IMR-90 (cell line): ENCODE results near the gene CLNK. TPM values are rescaled to one million over a fixed set of nuclear protein-coding genes. Genes with fewer than 3 reads are reported as not detected.

Experiments used
- ATAC-seq: fragments of 200-7000 bp; cut with Tn5 transposase; 2 replicates; pipeline ENCODE4 v1.9.1; 2020; ENCODE audit warnings: low read depth, mild to moderate bottlenecking, moderate library complexity
- BruUV-seq: library from RNA; stranded (reverse); fragments of 400-500 nt; replicated peaks from 2 replicates; lab custom pipeline; 2021; lab: Mats Ljungman, UMichigan
- CTCF ChIA-PET: fragments of 300-600 bp; formaldehyde crosslinking; extraction: SDS; loops from one replicate; lab custom pipeline; 2021; ENCODE audit warnings: antibody characterized with exemption; lab: Yijun Ruan, JAX
- POLR2A ChIA-PET: fragments of 300-600 bp; sonication (Branson Sonifier 250); formaldehyde crosslinking; loops from one replicate; lab custom pipeline; 2022; ENCODE audit warnings: antibody characterized with exemption; ENCODE audit not compliant: unreplicated experiment; lab: Charles Lee
- DNase-seq: peaks from one replicate; pipeline ENCODE4 v3.0.0; 2013
- H2AFZ ChIP-seq: replicated peaks from 2 replicates; pipeline ENCODE3; 2013; ENCODE audit warnings: low read length, mild to moderate bottlenecking; ENCODE audit not compliant: poor library complexity
- H2AK5ac ChIP-seq: 2 replicates; pipeline ENCODE4 v1.6.1; 2013; ENCODE audit warnings: low read depth, low read length, inconsistent platforms
- H2AK9ac ChIP-seq: replicated peaks from 2 replicates; pipeline ENCODE3; 2013; ENCODE audit warnings: mild to moderate bottlenecking, low read depth, low read length, moderate library complexity; ENCODE audit not compliant: poor library complexity
- H2BK120ac ChIP-seq: 2 replicates; pipeline ENCODE4 v1.6.1; 2013; ENCODE audit warnings: low read depth, low read length, inconsistent platforms
- H2BK15ac ChIP-seq: 3 replicates; pipeline ENCODE4 v1.6.1; 2013; ENCODE audit warnings: low read depth, low read length, inconsistent platforms
- H2BK20ac ChIP-seq: 2 replicates; pipeline ENCODE4 v1.6.1; 2013; ENCODE audit warnings: low read depth, mild to moderate bottlenecking, inconsistent platforms, low read length, moderate library complexity
- H2BK5ac ChIP-seq: 2 replicates; pipeline ENCODE4 v1.6.1; 2013; ENCODE audit warnings: mild to moderate bottlenecking, low read depth, low read length, inconsistent platforms; ENCODE audit not compliant: poor library complexity, severe bottlenecking
- H3K14ac ChIP-seq: replicated peaks from 2 replicates; pipeline ENCODE4 v1.6.1; 2013; ENCODE audit warnings: low read depth, low read length, inconsistent platforms
- H3K18ac ChIP-seq: 2 replicates; pipeline ENCODE4 v1.6.1; 2013; ENCODE audit warnings: low read depth, low read length, control low read depth
- H3K23ac ChIP-seq: 2 replicates; pipeline ENCODE4 v1.6.1; 2013; ENCODE audit warnings: low read depth, low read length, inconsistent platforms
- H3K27ac ChIP-seq: 2 replicates; pipeline ENCODE4 v1.5.1; 2013; ENCODE audit warnings: mild to moderate bottlenecking, control low read depth, low read length; ENCODE audit not compliant: insufficient read depth
- H3K27me3 ChIP-seq: 2 replicates; pipeline ENCODE4 v1.6.1; 2013; ENCODE audit warnings: low read length; ENCODE audit not compliant: control insufficient read depth, insufficient read depth
- H3K36me3 ChIP-seq: 2 replicates; pipeline ENCODE4 v1.6.1; 2013; ENCODE audit warnings: low read length, mixed read lengths; ENCODE audit not compliant: control insufficient read depth, insufficient read depth
- H3K4ac ChIP-seq: 2 replicates; pipeline ENCODE4 v1.6.1; 2013; ENCODE audit warnings: low read depth, low read length, inconsistent platforms
- H3K4me1 ChIP-seq: 2 replicates; pipeline ENCODE4 v1.6.1; 2013; ENCODE audit warnings: low read length, mixed read lengths; ENCODE audit not compliant: control insufficient read depth, insufficient read depth
- H3K4me2 ChIP-seq: 2 replicates; pipeline ENCODE4 v1.6.1; 2013; ENCODE audit warnings: low read depth, mild to moderate bottlenecking, control low read depth, low read length, moderate library complexity
- H3K4me3 ChIP-seq: 2 replicates; pipeline ENCODE4 v1.5.1; 2013; ENCODE audit warnings: low read depth, mild to moderate bottlenecking, control low read depth, low read length, moderate library complexity; ENCODE audit not compliant: insufficient read depth
- H3K56ac ChIP-seq: 2 replicates; pipeline ENCODE4 v1.6.1; 2013; ENCODE audit warnings: low read length, inconsistent platforms; ENCODE audit not compliant: insufficient read depth; ENCODE audit errors: extremely low read depth
- H3K79me1 ChIP-seq, 2 experiments: 2 replicates each; pipeline ENCODE4 v1.6.1; 2013; ENCODE audit warnings: low read length in 2 of 2, inconsistent platforms in 1 of 2, low read depth in 1 of 2
- H3K9ac ChIP-seq: 2 replicates; pipeline ENCODE4 v1.6.1; 2013; ENCODE audit warnings: low read depth, low read length, control low read depth
- H3K9me1 ChIP-seq: 2 replicates; pipeline ENCODE4 v1.6.1; 2013; ENCODE audit warnings: low read length, inconsistent platforms; ENCODE audit not compliant: insufficient read depth
- H3K9me3 ChIP-seq: 2 replicates; pipeline ENCODE4 v1.6.1; 2013; ENCODE audit warnings: low read length; ENCODE audit not compliant: control insufficient read depth, insufficient read depth
- H4K20me1 ChIP-seq: 2 replicates; pipeline ENCODE4 v1.6.1; 2013; ENCODE audit warnings: low read length, inconsistent platforms; ENCODE audit not compliant: insufficient read depth
- H4K5ac ChIP-seq: 2 replicates; pipeline ENCODE4 v1.6.1; 2013; ENCODE audit warnings: mild to moderate bottlenecking, low read depth, low read length, control low read depth
- H4K8ac ChIP-seq, 2 experiments: 2 replicates each; pipeline ENCODE4 v1.6.1; 2013; ENCODE audit warnings: low read depth in 2 of 2, low read length in 2 of 2, control low read depth in 1 of 2, inconsistent platforms in 1 of 2
- H4K91ac ChIP-seq: 2 replicates; pipeline ENCODE4 v1.6.1; 2013; ENCODE audit warnings: low read depth, low read length, inconsistent platforms; ENCODE audit not compliant: insufficient read depth
- BHLHE40 ChIP-seq: fragments of 150-350 bp; IDR thresholded peaks from 2 replicates; pipeline ENCODE4 v1.6.1; 2016; ENCODE audit warnings: mild to moderate bottlenecking, low read depth, low read length
- CEBPB ChIP-seq: IDR thresholded peaks from 2 replicates; pipeline ENCODE4 v1.6.1; 2012; ENCODE audit warnings: low read depth, low read length, improper control_type of control experiment
- CHD1 ChIP-seq: IDR thresholded peaks from 2 replicates; pipeline ENCODE4 v1.6.1; 2012; ENCODE audit warnings: low read depth, low read length, improper control_type of control experiment
- CTCF ChIP-seq: conservative IDR thresholded peaks from 2 replicates; pipeline ENCODE4 v1.5.1; 2012; ENCODE audit warnings: mild to moderate bottlenecking, low read depth, low read length, improper control_type of control experiment
- ELK1 ChIP-seq: fragments of 150-350 bp; IDR thresholded peaks from 2 replicates; pipeline ENCODE4 v1.6.1; 2016; ENCODE audit warnings: low read depth, mild to moderate bottlenecking, low read length, moderate library complexity, borderline replicate concordance
- FOS ChIP-seq: fragments of 150-350 bp; IDR thresholded peaks from 2 replicates; pipeline ENCODE4 v1.6.1; 2016; ENCODE audit warnings: low read depth, low read length
- MAFK ChIP-seq: IDR thresholded peaks from 2 replicates; pipeline ENCODE4 v1.6.1; 2012; ENCODE audit warnings: low read depth, low read length, improper control_type of control experiment
- MAZ ChIP-seq: IDR thresholded peaks from 2 replicates; pipeline ENCODE4 v1.6.1; 2012; ENCODE audit warnings: low read depth, mild to moderate bottlenecking, low read length, improper control_type of control experiment, moderate library complexity, borderline replicate concordance
- MXI1 ChIP-seq: IDR thresholded peaks from 2 replicates; pipeline ENCODE4 v1.6.1; 2012; ENCODE audit warnings: low read depth, mild to moderate bottlenecking, low read length, moderate library complexity, borderline replicate concordance
- NFE2L2 ChIP-seq: fragments of 150-350 bp; IDR thresholded peaks from 2 replicates; pipeline ENCODE4 v1.6.1; 2016; ENCODE audit warnings: low read depth, mild to moderate bottlenecking, low read length
- POLR2A ChIP-seq: IDR thresholded peaks from 2 replicates; pipeline ENCODE4 v1.6.1; 2012; ENCODE audit warnings: mild to moderate bottlenecking, low read depth, low read length
- RAD21 ChIP-seq: IDR thresholded peaks from 2 replicates; pipeline ENCODE4 v1.6.1; 2012; ENCODE audit warnings: low read length, improper control_type of control experiment
- RCOR1 ChIP-seq: IDR thresholded peaks from 2 replicates; pipeline ENCODE4 v1.6.1; 2012; ENCODE audit warnings: mild to moderate bottlenecking, low read length, improper control_type of control experiment; ENCODE audit not compliant: insufficient replicate concordance
- RFX5 ChIP-seq: IDR thresholded peaks from 2 replicates; pipeline ENCODE4 v1.8.0; 2012; ENCODE audit warnings: low read depth, mild to moderate bottlenecking, low read length, moderate library complexity
- SMC3 ChIP-seq: fragments of 150-350 bp; IDR thresholded peaks from 2 replicates; pipeline ENCODE4 v1.6.1; 2016; ENCODE audit warnings: low read depth, mild to moderate bottlenecking, antibody characterized with exemption, low read length, moderate library complexity
- WGBS, 2 experiments: methylation state at CpG; one replicate each; pipeline versions ENCODE4 v1.1.5 to v1.1.7; 2013; ENCODE audit warnings: missing lambda C conversion rate in 2 of 2; ENCODE audit not compliant: insufficient read length in 1 of 2; ENCODE audit errors: extremely low coverage in 2 of 2; 5-methylcytosine and 5-hydroxymethylcytosine counted together
- dilution Hi-C: fragments of 300-500 bp; cut with HindIII; formaldehyde crosslinking; loops from one replicate; pipeline ENCODE4 v1.14.3; 2018; ENCODE audit warnings: low sequenced_read_pairs; ENCODE audit not compliant: unreplicated experiment
- in situ Hi-C: fragments of 300-500 bp; cut with MboI; formaldehyde crosslinking; loops from 3 replicates; pipeline ENCODE4 v1.14.3; 2019; ENCODE audit warnings: low sequenced_read_pairs, inconsistent platforms, mixed read lengths
- intact Hi-C: fragments of 100-400 bp; cut with micrococcal nuclease; formaldehyde crosslinking; loops from 2 replicates; pipeline ENCODE4 v1.10.0; 2022
- polyA plus RNA-seq, 3 experiments: library from polyadenylated mRNA; depleted of rRNA; stranded (reverse); fragments of >200 nt; gene quantifications; 2 replicates each; pipeline ENCODE4 v1.2.3, GENCODE V29; 2012; ENCODE audit warnings: low replicate concordance in 1 of 3
- total RNA-seq: library from RNA; depleted of rRNA; stranded (reverse); fragments of >200 nt; gene quantifications from 2 replicates; pipeline ENCODE4 v1.2.3, GENCODE V29; 2012
- TF ChIP-seq, protein P1 (sequence below): fragments of 150-350 bp; IDR thresholded peaks from 2 replicates; pipeline ENCODE4 v1.6.1; 2017; ENCODE audit warnings: mild to moderate bottlenecking, antibody characterized with exemption, low read length, low read depth

Gene CLNK
- total and polyA plus RNA-seq, 2 of the 4 experiments (the other 2 are of a cell fraction) = not detected

- Histone ChIP-seq H3K14ac (no peak overlapping the region), H3K9me1 (no peaks in the 10 kb centered on the region; the same call in 1 of the 2 replicates), H3K27me3 (peaks cover 12% of the 10 kb centered on the region; the same call in 1 of the 2 replicates), H3K56ac (no peak overlapping the region), H4K5ac (no peak overlapping the region), H4K91ac (no peak overlapping the region), H3K9ac (no peak overlapping the region), H2BK20ac (no peak overlapping the region), H2BK15ac (no peak overlapping the region), H2AK9ac (no peak overlapping the region), H3K27ac (no peak overlapping the region), H3K18ac (no peak overlapping the region), H4K8ac (no peak overlapping the region), H3K4me1 (peaks cover 3% of the 10 kb centered on the region; the same call in 1 of the 2 replicates), H3K4me2 (no peak overlapping the region), H3K4ac (no peak overlapping the region), H3K4me3 (no peak overlapping the region), H3K23ac (no peak overlapping the region), H2AFZ (no peak overlapping the region), H4K20me1 (no peaks in the 10 kb centered on the region), H3K36me3 (no peaks in the 10 kb centered on the region), H2BK120ac (no peak overlapping the region), H2BK5ac (no peak overlapping the region), H3K79me1 (no peaks in the 10 kb centered on the region), H2AK5ac (no peak overlapping the region), H3K9me3 (no peaks in the 10 kb centered on the region)
- in situ Hi-C loops = no loop called here
- intact Hi-C loops = no loop called here
- BruUV-seq = no TSS peak
- peak; percentile 92 for ATAC-seq
- ChIA-PET POLR2A (no interaction called here), CTCF (interaction anchor here (0.6 to 1.4 kb wide), 3 partner anchors 12 to 146 kb away, joined by 3 to 4 read pairs (median 3); no protein-coding TSS in a partner anchor)
- dilution Hi-C loops = no loop called here
- peak; percentile 76 for DNase-seq
- WGBS, 2 experiments = no CpG with 5 or more reads among the region's 4 CpGs
- TF ChIP-seq ELK1 (no peak), RAD21 (no peak), SMC3 (no peak), MXI1 (no peak), CEBPB (no peak), RFX5 (no peak), MAZ (no peak), RCOR1 (no peak), FOS (no peak), MAFK (no peak), CHD1 (no peak), POLR2A (no peak), BHLHE40 (no peak), NFE2L2 (no peak), CTCF (no peak)
- TF ChIP-seq, protein P1, sequence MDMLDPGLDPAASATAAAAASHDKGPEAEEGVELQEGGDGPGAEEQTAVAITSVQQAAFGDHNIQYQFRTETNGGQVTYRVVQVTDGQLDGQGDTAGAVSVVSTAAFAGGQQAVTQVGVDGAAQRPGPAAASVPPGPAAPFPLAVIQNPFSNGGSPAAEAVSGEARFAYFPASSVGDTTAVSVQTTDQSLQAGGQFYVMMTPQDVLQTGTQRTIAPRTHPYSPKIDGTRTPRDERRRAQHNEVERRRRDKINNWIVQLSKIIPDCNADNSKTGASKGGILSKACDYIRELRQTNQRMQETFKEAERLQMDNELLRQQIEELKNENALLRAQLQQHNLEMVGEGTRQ = no peak
Measured at GRCh38 chr4:10623241-10623640, 61.3 kb downstream of the CLNK start.
